Measurements from ENCODE around the gene STK11IP. TPM values are rescaled to one million over a fixed set of nuclear protein-coding genes. Genes with fewer than 3 reads are reported as not detected.

The STK11IP gene
- total and polyA plus RNA-seq, 2 of the 13 experiments (the other 11 are each of a cell fraction or from before 2014, with no cell fraction given) = 12.8 to 24.0 TPM

DNA sequence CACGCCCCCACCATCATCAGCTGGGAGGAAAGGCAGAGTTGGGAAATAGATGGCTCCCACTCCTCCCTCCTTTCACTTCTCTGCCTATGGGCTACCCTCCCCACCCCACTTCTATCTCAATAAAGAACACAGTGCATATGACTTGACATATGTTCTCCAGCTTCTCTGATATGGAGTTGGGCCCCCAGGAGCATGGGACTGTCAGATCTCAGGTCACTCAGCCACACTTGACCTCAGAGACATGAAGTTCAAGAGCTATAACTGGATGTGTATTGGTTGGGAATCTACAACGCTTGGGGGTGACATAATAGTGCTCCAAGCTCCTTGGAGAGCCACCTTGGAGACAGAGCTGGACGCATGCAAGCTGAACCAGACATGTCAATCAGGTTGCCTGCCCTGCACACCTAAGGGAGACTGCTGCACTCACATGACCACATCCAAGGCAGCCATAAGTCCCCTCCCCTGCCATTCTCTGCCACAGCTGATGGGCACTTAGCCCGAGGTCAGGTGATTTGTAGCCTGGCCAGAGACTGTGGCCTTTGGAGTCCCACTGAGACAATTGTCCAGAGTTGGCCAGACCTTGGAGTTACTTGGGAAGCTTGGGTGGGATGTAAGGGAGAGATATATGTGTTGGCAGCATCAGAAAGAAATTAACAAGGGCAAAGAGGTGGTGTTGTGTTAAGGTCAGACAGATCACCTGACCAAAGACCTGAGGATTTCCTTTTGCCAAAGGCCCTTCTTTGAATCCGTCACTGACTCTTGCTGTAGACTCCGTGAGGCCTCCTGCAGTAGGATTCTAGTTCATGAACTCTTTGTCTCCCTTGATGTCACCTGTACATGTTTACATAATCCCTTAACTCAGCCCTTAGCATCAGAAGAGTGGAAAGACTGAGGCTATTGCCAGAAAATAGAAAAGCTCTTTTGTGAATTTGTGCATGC, 21.8 kb upstream of the STK11IP start (continued):
- peak; percentile 18; the same call in 1 of the 2 replicates for TF ChIP-seq RXRA (CRISPR knock-in tag; IDR thresholded peaks at IDR 0.05)
- no peak for TF ChIP-seq ZNF24 (IDR thresholded peaks at IDR 0.05)
- TF ChIP-seq HES4 (CRISPR knock-in tag; IDR thresholded peaks at IDR 0.05; ENCODE audit: borderline replicate concordance) = no peak
- TF ChIP-seq, protein P1, sequence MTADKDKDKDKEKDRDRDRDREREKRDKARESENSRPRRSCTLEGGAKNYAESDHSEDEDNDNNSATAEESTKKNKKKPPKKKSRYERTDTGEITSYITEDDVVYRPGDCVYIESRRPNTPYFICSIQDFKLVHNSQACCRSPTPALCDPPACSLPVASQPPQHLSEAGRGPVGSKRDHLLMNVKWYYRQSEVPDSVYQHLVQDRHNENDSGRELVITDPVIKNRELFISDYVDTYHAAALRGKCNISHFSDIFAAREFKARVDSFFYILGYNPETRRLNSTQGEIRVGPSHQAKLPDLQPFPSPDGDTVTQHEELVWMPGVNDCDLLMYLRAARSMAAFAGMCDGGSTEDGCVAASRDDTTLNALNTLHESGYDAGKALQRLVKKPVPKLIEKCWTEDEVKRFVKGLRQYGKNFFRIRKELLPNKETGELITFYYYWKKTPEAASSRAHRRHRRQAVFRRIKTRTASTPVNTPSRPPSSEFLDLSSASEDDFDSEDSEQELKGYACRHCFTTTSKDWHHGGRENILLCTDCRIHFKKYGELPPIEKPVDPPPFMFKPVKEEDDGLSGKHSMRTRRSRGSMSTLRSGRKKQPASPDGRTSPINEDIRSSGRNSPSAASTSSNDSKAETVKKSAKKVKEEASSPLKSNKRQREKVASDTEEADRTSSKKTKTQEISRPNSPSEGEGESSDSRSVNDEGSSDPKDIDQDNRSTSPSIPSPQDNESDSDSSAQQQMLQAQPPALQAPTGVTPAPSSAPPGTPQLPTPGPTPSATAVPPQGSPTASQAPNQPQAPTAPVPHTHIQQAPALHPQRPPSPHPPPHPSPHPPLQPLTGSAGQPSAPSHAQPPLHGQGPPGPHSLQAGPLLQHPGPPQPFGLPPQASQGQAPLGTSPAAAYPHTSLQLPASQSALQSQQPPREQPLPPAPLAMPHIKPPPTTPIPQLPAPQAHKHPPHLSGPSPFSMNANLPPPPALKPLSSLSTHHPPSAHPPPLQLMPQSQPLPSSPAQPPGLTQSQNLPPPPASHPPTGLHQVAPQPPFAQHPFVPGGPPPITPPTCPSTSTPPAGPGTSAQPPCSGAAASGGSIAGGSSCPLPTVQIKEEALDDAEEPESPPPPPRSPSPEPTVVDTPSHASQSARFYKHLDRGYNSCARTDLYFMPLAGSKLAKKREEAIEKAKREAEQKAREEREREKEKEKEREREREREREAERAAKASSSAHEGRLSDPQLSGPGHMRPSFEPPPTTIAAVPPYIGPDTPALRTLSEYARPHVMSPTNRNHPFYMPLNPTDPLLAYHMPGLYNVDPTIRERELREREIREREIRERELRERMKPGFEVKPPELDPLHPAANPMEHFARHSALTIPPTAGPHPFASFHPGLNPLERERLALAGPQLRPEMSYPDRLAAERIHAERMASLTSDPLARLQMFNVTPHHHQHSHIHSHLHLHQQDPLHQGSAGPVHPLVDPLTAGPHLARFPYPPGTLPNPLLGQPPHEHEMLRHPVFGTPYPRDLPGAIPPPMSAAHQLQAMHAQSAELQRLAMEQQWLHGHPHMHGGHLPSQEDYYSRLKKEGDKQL (CRISPR knock-in tag; IDR thresholded peaks at IDR 0.05; ENCODE audit: low read depth) = no peak
- TF ChIP-seq ZNF292 (CRISPR knock-in tag; IDR thresholded peaks at IDR 0.05; ENCODE audit: borderline replicate concordance, low read depth) = 0 out of 2 replicates have a peak, but pooled peaks have one; percentile 23
- TF ChIP-seq NRL (CRISPR knock-in tag; IDR thresholded peaks at IDR 0.05; ENCODE audit: borderline replicate concordance) = no peak
- TF ChIP-seq ATF7 (IDR thresholded peaks at IDR 0.05) = no peak
- no peak; the same call in 1 of the 2 replicates for TF ChIP-seq ATF7 (CRISPR knock-in tag; IDR thresholded peaks at IDR 0.05)
- peak; percentile 10; the same call in 1 of the 2 replicates for TF ChIP-seq SNAPC2 (CRISPR knock-in tag; IDR thresholded peaks at IDR 0.05)
- TF ChIP-seq, protein P2, sequence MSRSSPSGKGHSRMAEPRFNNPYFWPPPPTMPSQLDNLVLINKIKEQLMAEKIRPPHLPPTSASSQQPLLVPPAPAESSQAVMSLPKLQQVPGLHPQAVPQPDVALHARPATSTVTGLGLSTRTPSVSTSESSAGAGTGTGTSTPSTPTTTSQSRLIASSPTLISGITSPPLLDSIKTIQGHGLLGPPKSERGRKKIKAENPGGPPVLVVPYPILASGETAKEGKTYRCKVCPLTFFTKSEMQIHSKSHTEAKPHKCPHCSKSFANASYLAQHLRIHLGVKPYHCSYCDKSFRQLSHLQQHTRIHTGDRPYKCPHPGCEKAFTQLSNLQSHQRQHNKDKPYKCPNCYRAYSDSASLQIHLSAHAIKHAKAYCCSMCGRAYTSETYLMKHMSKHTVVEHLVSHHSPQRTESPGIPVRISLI (CRISPR knock-in tag; IDR thresholded peaks at IDR 0.05; ENCODE audit: borderline replicate concordance) = no peak
- TF ChIP-seq ZNF235 (CRISPR knock-in tag; IDR thresholded peaks at IDR 0.05; ENCODE audit: borderline replicate concordance) = no peak
- peak; percentile 8; the same call in 1 of the 2 replicates for TF ChIP-seq POLR2G (IDR thresholded peaks at IDR 0.05; ENCODE audit: low read depth, low read length)
- TF ChIP-seq, protein P3, sequence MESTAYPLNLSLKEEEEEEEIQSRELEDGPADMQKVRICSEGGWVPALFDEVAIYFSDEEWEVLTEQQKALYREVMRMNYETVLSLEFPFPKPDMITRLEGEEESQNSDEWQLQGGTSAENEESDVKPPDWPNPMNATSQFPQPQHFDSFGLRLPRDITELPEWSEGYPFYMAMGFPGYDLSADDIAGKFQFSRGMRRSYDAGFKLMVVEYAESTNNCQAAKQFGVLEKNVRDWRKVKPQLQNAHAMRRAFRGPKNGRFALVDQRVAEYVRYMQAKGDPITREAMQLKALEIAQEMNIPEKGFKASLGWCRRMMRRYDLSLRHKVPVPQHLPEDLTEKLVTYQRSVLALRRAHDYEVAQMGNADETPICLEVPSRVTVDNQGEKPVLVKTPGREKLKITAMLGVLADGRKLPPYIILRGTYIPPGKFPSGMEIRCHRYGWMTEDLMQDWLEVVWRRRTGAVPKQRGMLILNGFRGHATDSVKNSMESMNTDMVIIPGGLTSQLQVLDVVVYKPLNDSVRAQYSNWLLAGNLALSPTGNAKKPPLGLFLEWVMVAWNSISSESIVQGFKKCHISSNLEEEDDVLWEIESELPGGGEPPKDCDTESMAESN (CRISPR knock-in tag; conservative IDR thresholded peaks at IDR 0.05) = no peak
- TF ChIP-seq, protein P4, sequence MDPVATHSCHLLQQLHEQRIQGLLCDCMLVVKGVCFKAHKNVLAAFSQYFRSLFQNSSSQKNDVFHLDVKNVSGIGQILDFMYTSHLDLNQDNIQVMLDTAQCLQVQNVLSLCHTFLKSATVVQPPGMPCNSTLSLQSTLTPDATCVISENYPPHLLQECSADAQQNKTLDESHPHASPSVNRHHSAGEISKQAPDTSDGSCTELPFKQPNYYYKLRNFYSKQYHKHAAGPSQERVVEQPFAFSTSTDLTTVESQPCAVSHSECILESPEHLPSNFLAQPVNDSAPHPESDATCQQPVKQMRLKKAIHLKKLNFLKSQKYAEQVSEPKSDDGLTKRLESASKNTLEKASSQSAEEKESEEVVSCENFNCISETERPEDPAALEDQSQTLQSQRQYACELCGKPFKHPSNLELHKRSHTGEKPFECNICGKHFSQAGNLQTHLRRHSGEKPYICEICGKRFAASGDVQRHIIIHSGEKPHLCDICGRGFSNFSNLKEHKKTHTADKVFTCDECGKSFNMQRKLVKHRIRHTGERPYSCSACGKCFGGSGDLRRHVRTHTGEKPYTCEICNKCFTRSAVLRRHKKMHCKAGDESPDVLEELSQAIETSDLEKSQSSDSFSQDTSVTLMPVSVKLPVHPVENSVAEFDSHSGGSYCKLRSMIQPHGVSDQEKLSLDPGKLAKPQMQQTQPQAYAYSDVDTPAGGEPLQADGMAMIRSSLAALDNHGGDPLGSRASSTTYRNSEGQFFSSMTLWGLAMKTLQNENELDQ (CRISPR knock-in tag; IDR thresholded peaks at IDR 0.05; ENCODE audit: borderline replicate concordance) = no peak
- TF ChIP-seq, protein P5, sequence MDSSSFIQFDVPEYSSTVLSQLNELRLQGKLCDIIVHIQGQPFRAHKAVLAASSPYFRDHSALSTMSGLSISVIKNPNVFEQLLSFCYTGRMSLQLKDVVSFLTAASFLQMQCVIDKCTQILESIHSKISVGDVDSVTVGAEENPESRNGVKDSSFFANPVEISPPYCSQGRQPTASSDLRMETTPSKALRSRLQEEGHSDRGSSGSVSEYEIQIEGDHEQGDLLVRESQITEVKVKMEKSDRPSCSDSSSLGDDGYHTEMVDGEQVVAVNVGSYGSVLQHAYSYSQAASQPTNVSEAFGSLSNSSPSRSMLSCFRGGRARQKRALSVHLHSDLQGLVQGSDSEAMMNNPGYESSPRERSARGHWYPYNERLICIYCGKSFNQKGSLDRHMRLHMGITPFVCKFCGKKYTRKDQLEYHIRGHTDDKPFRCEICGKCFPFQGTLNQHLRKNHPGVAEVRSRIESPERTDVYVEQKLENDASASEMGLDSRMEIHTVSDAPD (CRISPR knock-in tag; IDR thresholded peaks at IDR 0.05) = no peak

Measured in HepG2 (cell line).